GM12864 (cell line): ENCODE measurements around the gene MBTPS1.

Source experiments
- DNase-seq: peaks from one replicate; pipeline ENCODE4 v3.0.0-alpha.2; 2011; ENCODE audit warnings: low read depth
- H3K4me3 ChIP-seq: 2 replicates; pipeline ENCODE4 v1.5.1; 2011; ENCODE audit warnings: mild to moderate bottlenecking, low read depth, low read length, control low read depth
- CTCF ChIP-seq: IDR thresholded peaks from 2 replicates; pipeline ENCODE4 v1.5.1; 2011; ENCODE audit warnings: low read depth, mild to moderate bottlenecking, moderate library complexity, low read length, control low read depth, inconsistent platforms; ENCODE audit errors: missing control alignments

The MBTPS1 gene

GRCh38 chr16:84088695-84089395 is 27.9 kb downstream of the MBTPS1 start:
- peak; percentile 82 for DNase-seq
- peak; percentile 75 for TF ChIP-seq CTCF
- H3K4me3 ChIP-seq = no peak overlapping the region

GRCh38 chr16:84087466-84088151 is 29.1 kb downstream of the MBTPS1 start:
- DNase-seq = no peak
- H3K4me3 ChIP-seq = no peak overlapping the region
- TF ChIP-seq CTCF = no peak

- no peak overlapping the region for H3K4me3 ChIP-seq
- TF ChIP-seq CTCF = no peak
- DNase-seq = no peak
Observed at GRCh38 chr16:84087001-84087400, 29.7 kb downstream of the MBTPS1 start.

GRCh38 chr16:84086341-84086740 is 30.4 kb downstream of the MBTPS1 start:
- TF ChIP-seq CTCF = no peak
- H3K4me3 ChIP-seq = no peak overlapping the region
- no peak for DNase-seq

GRCh38 chr16:84085773-84086172 is 31.0 kb downstream of the MBTPS1 start:
- TF ChIP-seq CTCF = no peak
- no peak overlapping the region for H3K4me3 ChIP-seq
- DNase-seq = peak; percentile 29

GRCh38 chr16:84085271-84085667 is 31.5 kb downstream of the MBTPS1 start:
- TF ChIP-seq CTCF = no peak
- H3K4me3 ChIP-seq = no peak overlapping the region
- DNase-seq = no peak
